ENCODE measurements around the gene DNAJB11.

The DNAJB11 gene

GRCh38 chr3:186587183-186587582 lies 16.7 kb downstream of the DNAJB11 start:
- no peaks in the 10 kb centered on the region for H3K27me3 ChIP-seq (ENCODE audit: low read length)
- no peak overlapping the region for H2AFZ ChIP-seq (ENCODE audit: low read depth, low read length, severe bottlenecking)
- no peak overlapping the region for H3K4me2 ChIP-seq (ENCODE audit: low read depth, low read length, poor library complexity, severe bottlenecking)
- H3K79me2 ChIP-seq (ENCODE audit: insufficient read depth, low read length): no peaks in the 10 kb centered on the region
- no peak overlapping the region for H3K4me3 ChIP-seq (ENCODE audit: insufficient read depth, low read length, poor library complexity, severe bottlenecking)
- TF ChIP-seq EZH2phosphoT487 (conservative IDR thresholded peaks at IDR 0.05; ENCODE audit: low read length): no peak
- TF ChIP-seq CTCF (IDR thresholded peaks at IDR 0.05; ENCODE audit: insufficient read depth, low read length, poor library complexity, severe bottlenecking): no peak
- no peaks in the 10 kb centered on the region for H4K20me1 ChIP-seq (ENCODE audit: low read depth, low read length)
- H3K9me3 ChIP-seq (ENCODE audit: insufficient read depth, low read length): no peaks in the 10 kb centered on the region
- H3K36me3 ChIP-seq (ENCODE audit: low read length): peaks cover 30% of the 10 kb centered on the region; the same call in 1 of the 2 replicates
- no peak overlapping the region for H3K27ac ChIP-seq (ENCODE audit: low read depth, low read length)
- H3K9me2 ChIP-seq (replicated peaks; ENCODE audit: insufficient read depth, low read length): no peaks in the 10 kb centered on the region
- no peak overlapping the region for H3K9ac ChIP-seq (ENCODE audit: low read length)
- peaks cover 12% of the 10 kb centered on the region for H3F3A ChIP-seq (ENCODE audit: insufficient read depth)

- Histone ChIP-seq H3K4me3 (ENCODE audit: insufficient read depth, low read length, poor library complexity, severe bottlenecking) (no peak overlapping the region), H3K27ac (ENCODE audit: low read depth, low read length) (no peak overlapping the region), H2AFZ (ENCODE audit: low read depth, low read length, severe bottlenecking) (no peak overlapping the region), H3K79me2 (ENCODE audit: insufficient read depth, low read length) (no peaks in the 10 kb centered on the region), H3K9me3 (ENCODE audit: insufficient read depth, low read length) (no peaks in the 10 kb centered on the region), H3F3A (ENCODE audit: insufficient read depth) (peaks cover 12% of the 10 kb centered on the region), H3K9me2 (replicated peaks; ENCODE audit: insufficient read depth, low read length) (no peaks in the 10 kb centered on the region), H3K9ac (ENCODE audit: low read length) (no peak overlapping the region), H4K20me1 (ENCODE audit: low read depth, low read length) (no peaks in the 10 kb centered on the region), H3K27me3 (ENCODE audit: low read length) (no peaks in the 10 kb centered on the region), H3K36me3 (ENCODE audit: low read length) (peaks cover 20% of the 10 kb centered on the region; the same call in 1 of the 2 replicates), H3K4me2 (ENCODE audit: low read depth, low read length, poor library complexity, severe bottlenecking) (no peak overlapping the region)
- TF ChIP-seq EZH2phosphoT487 (conservative IDR thresholded peaks at IDR 0.05; ENCODE audit: low read length) (no peak), CTCF (IDR thresholded peaks at IDR 0.05; ENCODE audit: insufficient read depth, low read length, poor library complexity, severe bottlenecking) (no peak)
These were observed 18.1 kb downstream of the DNAJB11 start for GRCh38 chr3:186588632-186589031.

- Histone ChIP-seq H3K4me2 (ENCODE audit: low read depth, low read length, poor library complexity, severe bottlenecking) (no peak overlapping the region), H3K9me2 (replicated peaks; ENCODE audit: insufficient read depth, low read length) (no peaks in the 10 kb centered on the region), H3K79me2 (ENCODE audit: insufficient read depth, low read length) (no peaks in the 10 kb centered on the region), H4K20me1 (ENCODE audit: low read depth, low read length) (no peaks in the 10 kb centered on the region), H3F3A (ENCODE audit: insufficient read depth) (peaks cover 12% of the 10 kb centered on the region), H2AFZ (ENCODE audit: low read depth, low read length, severe bottlenecking) (no peak overlapping the region), H3K27me3 (ENCODE audit: low read length) (no peaks in the 10 kb centered on the region), H3K9ac (ENCODE audit: low read length) (no peak overlapping the region), H3K4me3 (ENCODE audit: insufficient read depth, low read length, poor library complexity, severe bottlenecking) (no peak overlapping the region), H3K27ac (ENCODE audit: low read depth, low read length) (no peak overlapping the region), H3K9me3 (ENCODE audit: insufficient read depth, low read length) (no peaks in the 10 kb centered on the region), H3K36me3 (ENCODE audit: low read length) (peaks cover 16% of the 10 kb centered on the region; the same call in 1 of the 2 replicates)
- TF ChIP-seq EZH2phosphoT487 (conservative IDR thresholded peaks at IDR 0.05; ENCODE audit: low read length) (no peak), CTCF (IDR thresholded peaks at IDR 0.05; ENCODE audit: insufficient read depth, low read length, poor library complexity, severe bottlenecking) (peak; percentile 32)
These were observed 18.6 kb downstream of the DNAJB11 start for GRCh38 chr3:186589121-186589520.

Measured in SU-DHL-6 (cell line).